H1 (cell line): Measurements from ENCODE around the gene C2. TPM values are rescaled to one million over a fixed set of nuclear protein-coding genes. Genes with fewer than 3 reads are reported as not detected.

Source experiments
- CTCF ChIA-PET: fragments of 300-600 bp; sonication (Branson Sonifier 250); formaldehyde crosslinking; loops from one replicate; lab custom pipeline; 2021; ENCODE audit not compliant: partially characterized antibody; lab: Charles Lee
- POLR2A ChIA-PET: fragments of 300-600 bp; sonication (Branson Sonifier 250); formaldehyde crosslinking; loops from one replicate; lab custom pipeline; 2021; ENCODE audit warnings: inconsistent platforms; ENCODE audit not compliant: partially characterized antibody; lab: Charles Lee
- DNase-seq, 2 experiments: peaks; one replicate each; pipeline versions ENCODE4 v3.0.0 to v3.0.0-alpha.2; 2010 to 2022; ENCODE audit warnings: low spot score in 2 of 2, low read depth in 1 of 2, mixed read lengths in 1 of 2
- FAIRE-seq: peaks from 2 replicates; lab custom pipeline; 2011; peaks lifted over from hg19 to GRCh38; lab: Jason Lieb, UNC
- H2AFZ ChIP-seq: 2 replicates; pipeline ENCODE4 v1.8.1; 2012; ENCODE audit warnings: low read length, inconsistent platforms
- H2AK5ac ChIP-seq: 2 replicates; pipeline ENCODE4 v1.6.1; 2013; ENCODE audit warnings: low read depth, low read length
- H2BK120ac ChIP-seq: replicated peaks from 2 replicates; pipeline ENCODE3; 2013; ENCODE audit warnings: low read depth, low read length, inconsistent platforms
- H2BK12ac ChIP-seq: 2 replicates; pipeline ENCODE4 v1.6.1; 2013; ENCODE audit warnings: low read depth, low read length
- H2BK15ac ChIP-seq: 2 replicates; pipeline ENCODE4 v1.6.1; 2013; ENCODE audit warnings: low read length
- H2BK20ac ChIP-seq: 2 replicates; pipeline ENCODE4 v1.6.1; 2013; ENCODE audit warnings: low read length
- H2BK5ac ChIP-seq: 2 replicates; pipeline ENCODE4 v1.6.1; 2013; ENCODE audit warnings: low read depth, low read length
- H3K14ac ChIP-seq: 2 replicates; pipeline ENCODE4 v1.6.1; 2013; ENCODE audit warnings: inconsistent platforms; ENCODE audit not compliant: insufficient read length
- H3K18ac ChIP-seq: 2 replicates; pipeline ENCODE4 v1.6.1; 2013; ENCODE audit warnings: low read length; ENCODE audit errors: extremely low read depth
- H3K23ac ChIP-seq: 2 replicates; pipeline ENCODE4 v1.6.1; 2013; ENCODE audit warnings: inconsistent platforms; ENCODE audit not compliant: insufficient read length
- H3K23me2 ChIP-seq: 2 replicates; pipeline ENCODE4 v1.6.1; 2013; ENCODE audit warnings: low read depth, low read length
- H3K27ac ChIP-seq: 2 replicates; pipeline ENCODE4 v1.6.1; 2011; ENCODE audit warnings: low read depth, low read length, inconsistent platforms
- H3K27me3 ChIP-seq, 4 experiments: replicated peaks in 1 of 4; 1 replicate in 1 of 4; 2 replicates in 3 of 4; pipeline versions ENCODE4 v1.6.1 to v1.8.1; 2011 to 2013; ENCODE audit warnings: low read length in 3 of 4, mild to moderate bottlenecking in 3 of 4, inconsistent platforms in 2 of 4, mixed read lengths in 2 of 4, moderate library complexity in 1 of 4; ENCODE audit not compliant: control insufficient read depth in 3 of 4, insufficient read depth in 3 of 4; ENCODE audit errors: extremely low read depth in 1 of 4
- H3K36me3 ChIP-seq, 4 experiments: 2 replicates each; pipeline versions ENCODE4 v1.6.1 to v1.8.1; 2011 to 2013; ENCODE audit warnings: mild to moderate bottlenecking in 4 of 4, low read length in 3 of 4, moderate library complexity in 2 of 4, control low read depth in 1 of 4, inconsistent platforms in 1 of 4; ENCODE audit not compliant: insufficient read depth in 4 of 4, control insufficient read depth in 2 of 4
- H3K4ac ChIP-seq: replicated peaks from 2 replicates; pipeline ENCODE3; 2013; ENCODE audit warnings: low read length, low read depth, mixed read lengths, inconsistent platforms; ENCODE audit not compliant: insufficient read length
- H3K4me1 ChIP-seq, 4 experiments: replicated peaks in 1 of 4; 1 replicate in 1 of 4; 2 replicates in 3 of 4; pipeline versions ENCODE4 v1.6.1 to v1.8.1; 2011 to 2013; ENCODE audit warnings: low read length in 3 of 4, inconsistent platforms in 2 of 4, mixed read lengths in 1 of 4; ENCODE audit not compliant: insufficient read depth in 4 of 4, control insufficient read depth in 3 of 4
- H3K4me2 ChIP-seq, 2 experiments: 2 replicates each; pipeline versions ENCODE4 v1.6.1 to v1.8.1; 2011 to 2013; ENCODE audit warnings: low read depth in 2 of 2, low read length in 2 of 2, control low read depth in 1 of 2, inconsistent platforms in 1 of 2, mild to moderate bottlenecking in 1 of 2; ENCODE audit not compliant: insufficient read depth in 1 of 2
- H3K4me3 ChIP-seq, 4 experiments: fragments of 200-600, 300-600 bp in 1 of 4; sonication (generic), shearing (Covaris generic), sonication (Bioruptor Twin) in 1 of 4; 2 replicates each; pipeline versions ENCODE4 v1.5.1 to v1.8.1; 2011 to 2016; ENCODE audit warnings: low read length in 4 of 4, low read depth in 3 of 4, control low read depth in 2 of 4, inconsistent platforms in 2 of 4, mild to moderate bottlenecking in 2 of 4, mixed read lengths in 1 of 4, moderate library complexity in 1 of 4; ENCODE audit not compliant: insufficient read depth in 2 of 4; ENCODE audit errors: extremely low read depth in 1 of 4
- H3K56ac ChIP-seq: replicated peaks from 2 replicates; pipeline ENCODE3; 2013; ENCODE audit warnings: low read depth, mild to moderate bottlenecking, mixed read lengths, low read length, inconsistent platforms; ENCODE audit not compliant: insufficient read length
- H3K79me1 ChIP-seq: 2 replicates; pipeline ENCODE4 v1.6.1; 2013; ENCODE audit warnings: low read depth, low read length, control low read depth
- H3K79me2 ChIP-seq, 2 experiments: 2 replicates each; pipeline versions ENCODE4 v1.6.1 to v1.8.1; 2012 to 2013; ENCODE audit warnings: low read length in 2 of 2, mild to moderate bottlenecking in 2 of 2, inconsistent platforms in 1 of 2; ENCODE audit not compliant: insufficient read depth in 2 of 2, control insufficient read depth in 1 of 2
- H3K9ac ChIP-seq, 4 experiments: replicated peaks in 1 of 4; 1 replicate in 1 of 4; 2 replicates in 3 of 4; pipeline versions ENCODE4 v1.6.1 to v1.8.1; 2011 to 2013; ENCODE audit warnings: low read depth in 3 of 4, low read length in 3 of 4, control low read depth in 2 of 4, mild to moderate bottlenecking in 2 of 4, moderate library complexity in 2 of 4, inconsistent platforms in 1 of 4; ENCODE audit errors: extremely low read depth in 1 of 4
- H3K9me3 ChIP-seq, 2 experiments: 2 replicates each; pipeline versions ENCODE4 v1.6.1 to v1.8.1; 2012 to 2013; ENCODE audit warnings: mild to moderate bottlenecking in 2 of 2, moderate library complexity in 2 of 2, control low read depth in 1 of 2, inconsistent platforms in 1 of 2, low read depth in 1 of 2, low read length in 1 of 2, mixed read lengths in 1 of 2; ENCODE audit not compliant: insufficient read depth in 2 of 2
- H4K20me1 ChIP-seq, 2 experiments: replicated peaks in 1 of 2; 2 replicates each; pipeline versions ENCODE3 to v1.8.1; 2011 to 2013; ENCODE audit warnings: inconsistent platforms in 2 of 2, low read length in 2 of 2, mild to moderate bottlenecking in 1 of 2; ENCODE audit not compliant: insufficient read depth in 2 of 2, control insufficient read depth in 1 of 2
- H4K5ac ChIP-seq: 2 replicates; pipeline ENCODE4 v1.6.1; 2013; ENCODE audit warnings: low read length, low read depth, mixed read lengths, inconsistent platforms; ENCODE audit not compliant: insufficient read length
- H4K8ac ChIP-seq: 2 replicates; pipeline ENCODE4 v1.8.0; 2013; ENCODE audit warnings: mild to moderate bottlenecking, moderate library complexity, low read length, inconsistent platforms; ENCODE audit not compliant: insufficient read depth; ENCODE audit errors: extremely low read depth
- H4K91ac ChIP-seq: replicated peaks from 2 replicates; pipeline ENCODE3; 2013; ENCODE audit warnings: low read length, mixed read lengths, inconsistent platforms; ENCODE audit not compliant: insufficient read length
- CEBPB ChIP-seq: IDR thresholded peaks from 2 replicates; pipeline ENCODE4 v1.6.1; 2012; ENCODE audit warnings: low read depth, low read length
- CREB1 ChIP-seq: IDR thresholded peaks from 2 replicates; pipeline ENCODE4 v1.6.1; 2012; ENCODE audit warnings: inconsistent platforms
- JUN ChIP-seq: IDR thresholded peaks from 2 replicates; pipeline ENCODE4 v1.6.1; 2011; ENCODE audit warnings: low read depth, mild to moderate bottlenecking, improper control_type of control experiment, low read length
- POLR2A ChIP-seq, 2 experiments: IDR thresholded peaks; 1 replicate in 1 of 2; 2 replicates in 1 of 2; pipeline ENCODE4 v1.6.1; 2011; ENCODE audit warnings: low read depth in 2 of 2, low read length in 2 of 2, mild to moderate bottlenecking in 2 of 2; ENCODE audit errors: control extremely low read depth in 1 of 2
- RFX5 ChIP-seq: IDR thresholded peaks from 2 replicates; pipeline ENCODE4 v1.6.1; 2011; ENCODE audit warnings: low read depth, low read length, improper control_type of control experiment, borderline replicate concordance
- SIRT6 ChIP-seq: IDR thresholded peaks from one replicate; pipeline ENCODE4 v1.7.1; 2012; ENCODE audit warnings: low read length, inconsistent platforms
- TAF7 ChIP-seq: optimal IDR thresholded peaks from 2 replicates; pipeline ENCODE3; 2011; ENCODE audit warnings: low read depth, mild to moderate bottlenecking, inconsistent platforms, low read length, moderate library complexity, borderline replicate concordance
- WGBS, 2 experiments: shearing (Covaris generic) in 1 of 2; methylation state at CpG; one replicate each; pipeline versions ENCODE4 v1.1.6 to v1.1.7; 2013 to 2015; ENCODE audit warnings: low lambda C conversion rate in 2 of 2, mixed read lengths in 2 of 2, inconsistent platforms in 1 of 2, low coverage in 1 of 2, missing lambda C conversion rate in 1 of 2; ENCODE audit not compliant: insufficient replicate concordance in 2 of 2, insufficient coverage in 1 of 2, insufficient read length in 1 of 2; ENCODE audit errors: extremely low coverage in 1 of 2, missing lambda C conversion rate in 1 of 2; 5-methylcytosine and 5-hydroxymethylcytosine counted together
- polyA plus RNA-seq, 7 experiments: library from polyadenylated mRNA; depleted of rRNA in 3 of 7; stranded (reverse) in 5 of 7; unstranded in 2 of 7; fragments of >200 nt in 5 of 7; fragments of 200-250 nt in 2 of 7; gene quantifications; 1 replicate in 5 of 7; 2 replicates in 1 of 7; 4 replicates in 1 of 7; pipeline versions ENCODE4 v1.2.1 to v1.2.3, GENCODE V29; 2011 to 2013; ENCODE audit warnings: missing spikeins in 2 of 7, mixed read lengths in 2 of 7
- total RNA-seq: library from RNA; stranded (reverse); fragmentation: NEBNext Ultra II Directional; extraction: Animal tissue kit (Norgen Biotek cat#: 25700); gene quantifications from 2 replicates; pipeline ENCODE4 v1.2.1, GENCODE V29; 2021
- TF ChIP-seq, protein P1 (sequence below): IDR thresholded peaks from 2 replicates; pipeline ENCODE4 v1.6.1; 2012; ENCODE audit warnings: inconsistent platforms
- TF ChIP-seq, protein P2 (sequence below): IDR thresholded peaks from 2 replicates; pipeline ENCODE4 v1.6.1; 2011; ENCODE audit warnings: low read length, improper control_type of control experiment

Gene C2
- total and polyA plus RNA-seq, 2 of the 8 experiments (the other 6 are each of a cell fraction or from before 2014, with no cell fraction given): 0.26 to 0.38 TPM

DNA sequence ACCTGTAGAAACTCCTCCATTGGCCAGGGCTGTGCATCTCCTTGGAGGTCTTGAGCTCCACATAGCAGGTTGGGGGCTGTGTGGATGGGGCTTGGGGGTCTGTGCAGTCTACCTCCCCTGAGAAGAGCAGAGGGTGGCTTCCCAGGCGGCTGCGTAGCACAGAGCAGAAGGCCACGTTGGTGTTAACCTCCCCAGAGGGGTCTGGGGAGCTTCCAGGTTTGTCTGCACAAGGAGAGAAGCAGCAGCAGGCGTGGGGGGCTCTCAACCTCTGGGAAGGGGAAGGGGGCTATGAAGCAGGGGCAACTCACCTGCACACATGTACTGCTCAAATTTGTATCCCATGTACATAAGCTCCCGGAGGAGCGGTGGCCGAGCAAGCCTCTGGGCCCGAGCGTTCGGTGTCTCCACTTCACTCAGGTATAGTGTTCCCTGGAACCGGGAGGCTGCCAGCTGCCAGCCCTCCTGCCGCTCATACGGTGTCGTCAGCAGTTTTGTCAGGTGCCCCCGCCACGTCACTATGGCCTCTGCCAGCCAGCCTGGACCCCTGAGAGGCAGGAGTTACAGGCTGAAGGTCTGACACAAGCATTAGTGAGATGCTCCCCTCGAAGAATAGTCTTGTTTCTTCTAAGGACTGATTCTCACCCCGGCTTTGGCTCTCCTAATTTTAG, 43.2 kb downstream of the C2 start:
- 88% methylated on average over 14 of the region's 18 CpGs; no CpG with 5 or more reads in 1 of the 2 experiments for WGBS, 2 experiments
- POLR2A ChIA-PET: interaction anchor here (0.7 to 15.3 kb wide), 13 partner anchors 15 to 297 kb away, joined by 3 to 279 read pairs (median 7); partner anchors contain the start of genes CFB, EHMT2, FKBPL and NELFE
- H3K27ac ChIP-seq: no peak overlapping the region

More for the DNA sequence above, 43.2 kb downstream of the C2 start:
- no peaks in the 10 kb centered on the region; a peak in 1 of 7 replicates for H3K27me3 ChIP-seq
- peak overlapping the region in 1 of 4 experiments; percentile 81; a peak in 1 of 8 replicates for H3K4me3 ChIP-seq
- H4K20me1 ChIP-seq: peaks cover 0 to 3% of the 10 kb centered on the region in 2 experiments
- FAIRE-seq (no peak), DNase-seq (no peak)
- no peak overlapping the region for H2AK5ac ChIP-seq
- H3K14ac ChIP-seq: no peak overlapping the region
- H3K56ac ChIP-seq: no peak overlapping the region
- H3K18ac ChIP-seq: no peak overlapping the region
- peaks cover 4% of the 10 kb centered on the region; the same call in 1 of the 2 replicates for H3K79me1 ChIP-seq
- H2BK120ac ChIP-seq: no peak overlapping the region
- H2BK15ac ChIP-seq: no peak overlapping the region
- no peak overlapping the region for H2BK20ac ChIP-seq
- no peak overlapping the region for H4K5ac ChIP-seq
- peak overlapping the region; percentile 91 to 100; a peak in 1 of 4 replicates for H3K4me2 ChIP-seq
- no peak overlapping the region for H3K9ac ChIP-seq
- CTCF ChIA-PET: interaction anchor here (0.9 to 10.2 kb wide), 5 partner anchors 9 to 419 kb away, joined by 3 to 84 read pairs (median 4); no protein-coding TSS in a partner anchor
- H3K4me1 ChIP-seq: peaks cover 0 to 9% (median 5%) of the 10 kb centered on the region in 4 experiments; a peak in 5 of 7 replicates
- H4K8ac ChIP-seq: no peak overlapping the region
- H3K9me3 ChIP-seq: no peaks in the 10 kb centered on the region
- H3K4ac ChIP-seq: no peak overlapping the region
- no peak overlapping the region for H2BK12ac ChIP-seq
- no peak overlapping the region for H3K23ac ChIP-seq
- H2AFZ ChIP-seq: no peak overlapping the region
- peaks cover 0 to 11% of the 10 kb centered on the region in 2 experiments; a peak in 1 of 4 replicates for H3K79me2 ChIP-seq
- peaks cover 13% of the 10 kb centered on the region for H3K23me2 ChIP-seq
- TF ChIP-seq CEBPB (no peak), RFX5 (no peak), SIRT6 (no peak), TAF7 (no peak), POLR2A (IDR thresholded peaks at IDR 0.05; ENCODE audit: control extremely low read depth in 1 of 2, low read depth in 2 of 2, low read length in 2 of 2) (no peak), CREB1 (no peak), JUN (no peak)
- TF ChIP-seq, protein P1, sequence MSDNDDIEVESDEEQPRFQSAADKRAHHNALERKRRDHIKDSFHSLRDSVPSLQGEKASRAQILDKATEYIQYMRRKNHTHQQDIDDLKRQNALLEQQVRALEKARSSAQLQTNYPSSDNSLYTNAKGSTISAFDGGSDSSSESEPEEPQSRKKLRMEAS: no peak
- TF ChIP-seq, protein P2, sequence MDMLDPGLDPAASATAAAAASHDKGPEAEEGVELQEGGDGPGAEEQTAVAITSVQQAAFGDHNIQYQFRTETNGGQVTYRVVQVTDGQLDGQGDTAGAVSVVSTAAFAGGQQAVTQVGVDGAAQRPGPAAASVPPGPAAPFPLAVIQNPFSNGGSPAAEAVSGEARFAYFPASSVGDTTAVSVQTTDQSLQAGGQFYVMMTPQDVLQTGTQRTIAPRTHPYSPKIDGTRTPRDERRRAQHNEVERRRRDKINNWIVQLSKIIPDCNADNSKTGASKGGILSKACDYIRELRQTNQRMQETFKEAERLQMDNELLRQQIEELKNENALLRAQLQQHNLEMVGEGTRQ: no peak
- H2BK5ac ChIP-seq: peak overlapping the region; percentile 88; the same call in 1 of the 2 replicates
- no peak overlapping the region for H4K91ac ChIP-seq
- H3K36me3 ChIP-seq: peaks cover 10 to 39% (median 26%) of the 10 kb centered on the region in 4 experiments; a peak in 7 of 8 replicates
